WTC11 (cell line): Measurements from ENCODE around the gene SYNCRIP. TPM values are rescaled to one million over a fixed set of nuclear protein-coding genes. Genes with fewer than 3 reads are reported as not detected.
A peak's percentile ranks its signal among the peaks of the same experiment; 100 is the strongest.

Experiments
- ATAC-seq: fragments of 200-7000 bp; cut with Tn5 transposase; 2 replicates; pipeline ENCODE4 v1.10.0; 2021; ENCODE audit warnings: mild to moderate bottlenecking, moderate library complexity
- Bru-seq: library from RNA; stranded (reverse); fragments of 400-500 nt; gene quantifications from one replicate; lab custom pipeline; 2021; lab: Mats Ljungman, UMichigan
- CTCF ChIA-PET: fragments of 300-600 bp; sonication (Branson Sonifier 250); formaldehyde crosslinking; loops from one replicate; lab custom pipeline; 2021; ENCODE audit warnings: antibody characterized with exemption; lab: Charles Lee
- POLR2A ChIA-PET: fragments of 350-600 bp; sonication (Branson Sonifier 250); formaldehyde crosslinking; loops from one replicate; lab custom pipeline; 2021; ENCODE audit warnings: antibody characterized with exemption; lab: Charles Lee
- DNase-seq: peaks from one replicate; pipeline ENCODE4 v3.0.0; 2021; ENCODE audit warnings: low spot score
- H3K27ac Mint-ChIP-seq: 2 replicates; pipeline ENCODE4 v1.8.0; 2021; ENCODE audit warnings: mixed read lengths
- H3K27me3 Mint-ChIP-seq: 2 replicates; pipeline ENCODE4 v1.8.0; 2021; ENCODE audit warnings: low read depth, mild to moderate bottlenecking, moderate library complexity, mixed read lengths
- H3K36me3 Mint-ChIP-seq: 2 replicates; pipeline ENCODE4 v1.8.0; 2021; ENCODE audit warnings: mixed read lengths
- H3K4me1 Mint-ChIP-seq: 2 replicates; pipeline ENCODE4 v1.8.0; 2022; ENCODE audit warnings: mixed read lengths
- H3K4me3 Mint-ChIP-seq: 2 replicates; pipeline ENCODE4 v1.8.0; 2021; ENCODE audit warnings: mild to moderate bottlenecking, moderate library complexity, mixed read lengths
- H3K9me3 Mint-ChIP-seq: 2 replicates; pipeline ENCODE4 v1.8.0; 2021; ENCODE audit warnings: mixed read lengths
- ATF1 ChIP-seq: sonication (generic); formaldehyde crosslinking; IDR thresholded peaks from 2 replicates; pipeline ENCODE4 v1.8.1; 2023; ENCODE audit warnings: mild to moderate bottlenecking, moderate library complexity, missing genetic modification reagents
- ATF6 ChIP-seq: sonication (generic); formaldehyde crosslinking; IDR thresholded peaks from 2 replicates; pipeline ENCODE4 v1.8.1; 2023; ENCODE audit warnings: mild to moderate bottlenecking, missing genetic modification reagents
- CREB1 ChIP-seq: sonication (generic); formaldehyde crosslinking; IDR thresholded peaks from 2 replicates; pipeline ENCODE4 v1.8.0; 2023; ENCODE audit warnings: mild to moderate bottlenecking, missing genetic modification reagents
- CREM ChIP-seq: sonication (generic); formaldehyde crosslinking; IDR thresholded peaks from 2 replicates; pipeline ENCODE4 v1.8.1; 2022; ENCODE audit warnings: mild to moderate bottlenecking, missing genetic modification reagents, moderate library complexity
- E2F4 ChIP-seq: sonication (generic); formaldehyde crosslinking; IDR thresholded peaks from 2 replicates; pipeline ENCODE4 v1.8.1; 2022; ENCODE audit warnings: low read depth, mild to moderate bottlenecking, moderate library complexity, missing genetic modification reagents, borderline replicate concordance
- E2F5 ChIP-seq: sonication (generic); formaldehyde crosslinking; IDR thresholded peaks from 2 replicates; pipeline ENCODE4 v1.8.1; 2022; ENCODE audit warnings: mild to moderate bottlenecking, moderate library complexity, missing genetic modification reagents
- ERG ChIP-seq: fragments of 250-450 bp; sonication (Bioruptor Pico); IDR thresholded peaks from 2 replicates; pipeline ENCODE4 v1.8.0; 2021; ENCODE audit warnings: mild to moderate bottlenecking
- ETV6 ChIP-seq: sonication (generic); formaldehyde crosslinking; IDR thresholded peaks from 2 replicates; pipeline ENCODE4 v1.8.1; 2022; ENCODE audit warnings: mild to moderate bottlenecking, missing genetic modification reagents
- GTF2I ChIP-seq: fragments of 250-450 bp; sonication (Bioruptor Pico); conservative IDR thresholded peaks from 2 replicates; pipeline ENCODE4 v1.4.0; 2021; ENCODE audit warnings: mild to moderate bottlenecking
- JUN ChIP-seq: sonication (generic); formaldehyde crosslinking; IDR thresholded peaks from 2 replicates; pipeline ENCODE4 v1.8.0; 2023; ENCODE audit warnings: mild to moderate bottlenecking, missing genetic modification reagents
- MYBL2 ChIP-seq: sonication (generic); formaldehyde crosslinking; IDR thresholded peaks from 2 replicates; pipeline ENCODE4 v1.8.1; 2023; ENCODE audit warnings: mild to moderate bottlenecking, moderate library complexity, missing genetic modification reagents
- PRDM15 ChIP-seq: sonication (generic); formaldehyde crosslinking; IDR thresholded peaks from 2 replicates; pipeline ENCODE4 v1.8.0; 2022; ENCODE audit warnings: missing genetic modification reagents
- PRRX2 ChIP-seq: fragments of 250-450 bp; sonication (Bioruptor Pico); IDR thresholded peaks from 2 replicates; pipeline ENCODE4 v1.8.0; 2021; ENCODE audit warnings: mild to moderate bottlenecking
- SP1 ChIP-seq: sonication (generic); formaldehyde crosslinking; conservative IDR thresholded peaks from 2 replicates; pipeline ENCODE4 v1.8.1; 2022; ENCODE audit warnings: missing genetic modification reagents
- STAT6 ChIP-seq: sonication (generic); formaldehyde crosslinking; conservative IDR thresholded peaks from 2 replicates; pipeline ENCODE4 v1.8.1; 2023; ENCODE audit warnings: mild to moderate bottlenecking, low read depth, missing genetic modification reagents, moderate library complexity
- USF2 ChIP-seq: sonication (generic); formaldehyde crosslinking; IDR thresholded peaks from 2 replicates; pipeline ENCODE4 v1.8.1; 2023; ENCODE audit warnings: mild to moderate bottlenecking, missing genetic modification reagents, moderate library complexity
- ZNF138 ChIP-seq: sonication (generic); formaldehyde crosslinking; conservative IDR thresholded peaks from 2 replicates; pipeline ENCODE4 v1.8.1; 2022; ENCODE audit warnings: mild to moderate bottlenecking, moderate library complexity, missing genetic modification reagents
- ZNF232 ChIP-seq: sonication (generic); formaldehyde crosslinking; IDR thresholded peaks from 2 replicates; pipeline ENCODE4 v1.8.0; 2022; ENCODE audit warnings: mild to moderate bottlenecking, missing genetic modification reagents
- ZNF263 ChIP-seq: sonication (generic); formaldehyde crosslinking; IDR thresholded peaks from 2 replicates; pipeline ENCODE4 v1.8.1; 2022; ENCODE audit warnings: low read depth, mild to moderate bottlenecking, moderate library complexity, missing genetic modification reagents
- ZNF671 ChIP-seq: fragments of 250-450 bp; sonication (Bioruptor Pico); IDR thresholded peaks from 2 replicates; pipeline ENCODE4 v1.8.0; 2021; ENCODE audit warnings: mild to moderate bottlenecking
- long read RNA-seq, 3 experiments: library from RNA in 1 of 3; library from capped mRNA in 1 of 3; library from polyadenylated mRNA in 1 of 3; unstranded in 2 of 3; stranded (forward) in 1 of 3; transcript quantifications; one replicate each; pipeline ENCODE4 v2.0.0, GENCODE V29; 2021
- total RNA-seq: library from RNA; stranded (reverse); gene quantifications from 3 replicates; pipeline ENCODE4 v1.2.3, GENCODE V29; 2021

The SYNCRIP gene
- total RNA-seq (139 to 150 TPM (median 144 TPM) in 3 replicates), Bru-seq, nascent RNA (percentile 98 among the genes with signal in this experiment)
- long read RNA-seq, experiment 1, full-length matches to known transcripts: 444 of 697 reads
- long read RNA-seq, experiment 1, partial matches to known transcripts: 117 of 697 reads
- long read RNA-seq, experiment 1, other reads (novel, unspliced or antisense): 136 of 697 reads
- long read RNA-seq, experiment 2, full-length matches to known transcripts: 92 of 200 reads
- long read RNA-seq, experiment 2, partial matches to known transcripts: 59 of 200 reads
- long read RNA-seq, experiment 2, other reads (novel, unspliced or antisense): 49 of 200 reads
- long read RNA-seq, experiment 3, full-length matches to known transcripts: 84 of 212 reads
- long read RNA-seq, experiment 3, partial matches to known transcripts: 71 of 212 reads
- long read RNA-seq, experiment 3, other reads (novel, unspliced or antisense): 57 of 212 reads

- ChIA-PET CTCF (interaction anchor here (1.6 kb wide), 1 partner anchor 36 kb away, joined by 7 read pairs; no protein-coding TSS in a partner anchor), POLR2A (interaction anchor here (0.6 to 5.2 kb wide), 8 partner anchors 25 to 1606 kb away, joined by 3 to 102 read pairs (median 4); partner anchors contain the start of gene SNX14)
- H3K9me3 Mint-ChIP-seq: peaks cover 8% of the 10 kb centered on the region
- ATAC-seq: peak; percentile 85
- DNase-seq: peak; percentile 98
- H3K27me3 Mint-ChIP-seq: no peaks in the 10 kb centered on the region
- H3K4me1 Mint-ChIP-seq: peaks cover 47% of the 10 kb centered on the region
- H3K36me3 Mint-ChIP-seq: peaks cover 46% of the 10 kb centered on the region
- TF ChIP-seq ZNF138 (CRISPR knock-in tag): 0 out of 2 replicates have a peak, but pooled peaks have one; percentile 12
- no peak for TF ChIP-seq GTF2I (CRISPR knock-in tag)
- TF ChIP-seq USF2 (CRISPR knock-in tag): peak; percentile 46
- no peak for TF ChIP-seq PRRX2 (CRISPR knock-in tag)
- peak; percentile 60; the same call in 1 of the 2 replicates for TF ChIP-seq ETV6
- TF ChIP-seq E2F4 (CRISPR knock-in tag): peak; percentile 6; the same call in 1 of the 2 replicates
- TF ChIP-seq CREB1: no peak
- TF ChIP-seq ATF1 (CRISPR knock-in tag): no peak
- TF ChIP-seq PRDM15 (CRISPR knock-in tag): peak; percentile 36; the same call in 1 of the 2 replicates
- peak; percentile 14; the same call in 1 of the 2 replicates for TF ChIP-seq MYBL2
- peak; percentile 11; the same call in 1 of the 2 replicates for TF ChIP-seq JUN (CRISPR knock-in tag)
- peak; percentile 85 for TF ChIP-seq SP1 (CRISPR knock-in tag)
- TF ChIP-seq E2F5 (CRISPR knock-in tag): peak; percentile 80
- TF ChIP-seq ZNF232 (CRISPR knock-in tag): peak; percentile 59; the same call in 1 of the 2 replicates
- peak; percentile 42; the same call in 1 of the 2 replicates for TF ChIP-seq CREM (CRISPR knock-in tag)
- TF ChIP-seq ZNF671: peak; percentile 29; the same call in 1 of the 2 replicates
- no peak for TF ChIP-seq ZNF263 (CRISPR knock-in tag)
- TF ChIP-seq ATF6: no peak
- TF ChIP-seq STAT6 (CRISPR knock-in tag): 0 out of 2 replicates have a peak, but pooled peaks have one; percentile 62
- 0 out of 2 replicates have a peak, but pooled peaks have one; percentile 35 for TF ChIP-seq ERG (CRISPR knock-in tag)
- peak within 1 kb of the TSS; percentile 94 for H3K4me3 Mint-ChIP-seq
- peak within 1 kb of the TSS; percentile 98 for H3K27ac Mint-ChIP-seq
Measured at GRCh38 chr6:85642774-85643536, at the start of gene SYNCRIP. SYNCRIP (minus strand) TSS chr6:85642886; CDS start chr6:85641439, 1,447 bp downstream.
